Glutamatergic neuron (in vitro differentiated cells): ENCODE data around the gene LRRC61. TPM values are rescaled to one million over a fixed set of nuclear protein-coding genes. Genes with fewer than 3 reads are reported as not detected.

Experiments
- DNase-seq: peaks from one replicate; pipeline ENCODE4 v3.0.0; 2022
- H3K27ac Mint-ChIP-seq: one replicate; pipeline ENCODE4 v1.8.0; 2020; ENCODE audit warnings: mild to moderate bottlenecking, mixed read lengths, inconsistent platforms; ENCODE audit not compliant: unreplicated experiment
- H3K27me3 Mint-ChIP-seq: one replicate; pipeline ENCODE4 v1.8.0; 2020; ENCODE audit warnings: mild to moderate bottlenecking, moderate library complexity, mixed read lengths, inconsistent platforms; ENCODE audit not compliant: unreplicated experiment
- H3K36me3 Mint-ChIP-seq: one replicate; pipeline ENCODE4 v1.8.0; 2020; ENCODE audit warnings: mild to moderate bottlenecking, mixed read lengths, inconsistent platforms; ENCODE audit not compliant: unreplicated experiment
- H3K4me1 Mint-ChIP-seq: one replicate; pipeline ENCODE4 v1.8.0; 2020; ENCODE audit warnings: mild to moderate bottlenecking, low read depth, mixed read lengths, inconsistent platforms; ENCODE audit not compliant: unreplicated experiment
- H3K4me3 Mint-ChIP-seq: one replicate; pipeline ENCODE4 v1.8.0; 2020; ENCODE audit warnings: mild to moderate bottlenecking, mixed read lengths, inconsistent platforms; ENCODE audit not compliant: unreplicated experiment
- H3K9me3 Mint-ChIP-seq: one replicate; pipeline ENCODE4 v1.8.0; 2020; ENCODE audit warnings: mild to moderate bottlenecking, moderate library complexity, mixed read lengths, inconsistent platforms; ENCODE audit not compliant: unreplicated experiment
- CTCF ChIP-seq: fragments of 200-600 bp; sonication (generic); IDR thresholded peaks from one replicate; pipeline ENCODE4 v1.5.0; 2021; ENCODE audit not compliant: partially characterized antibody, unreplicated experiment
- total RNA-seq: library from RNA; stranded (reverse); fragmentation: NEBNext Ultra II Directional; extraction: Animal tissue kit (Norgen Biotek cat#: 25700); gene quantifications from one replicate; pipeline ENCODE4 v1.2.1, GENCODE V29; 2021; ENCODE audit not compliant: unreplicated experiment

LRRC61 gene
- total RNA-seq, 1 donor from 2014 or later: 10.2 TPM

GRCh38 chr7:150378115-150378852, 55.1 kb downstream of the LRRC61 start:
- Mint-ChIP-seq H3K36me3 (no peaks in the 10 kb centered on the region), H3K27ac (peak overlapping the region; percentile 93), H3K9me3 (peaks cover 18% of the 10 kb centered on the region), H3K4me1 (peaks cover 41% of the 10 kb centered on the region), H3K27me3 (peaks cover 21% of the 10 kb centered on the region), H3K4me3 (peak overlapping the region; percentile 74)
- TF ChIP-seq CTCF: no peak
- DNase-seq: peak; percentile 67

- no peaks in the 10 kb centered on the region for H3K36me3 Mint-ChIP-seq
- peaks cover 21% of the 10 kb centered on the region for H3K27me3 Mint-ChIP-seq
- peak; percentile 97 for DNase-seq
- peaks cover 18% of the 10 kb centered on the region for H3K9me3 Mint-ChIP-seq
- peaks cover 41% of the 10 kb centered on the region for H3K4me1 Mint-ChIP-seq
- H3K27ac Mint-ChIP-seq: peak within 1 kb of the TSS; percentile 99
- H3K4me3 Mint-ChIP-seq: peak within 1 kb of the TSS; percentile 97
- TF ChIP-seq CTCF: no peak
Measured at GRCh38 chr7:150378853-150379440, 55.8 kb downstream of the LRRC61 start, which contains the start of gene ZNF775. TSS of gene ZNF775 (plus strand) at chr7:150379330. CDS start at chr7:150388471, 9,141 bp downstream.

GRCh38 chr7:150379441-150380379, 56.6 kb downstream of the LRRC61 start:
- H3K4me1 Mint-ChIP-seq: peaks cover 46% of the 10 kb centered on the region
- peak overlapping the region; percentile 99 for H3K27ac Mint-ChIP-seq
- no peaks in the 10 kb centered on the region for H3K36me3 Mint-ChIP-seq
- H3K27me3 Mint-ChIP-seq: peaks cover 16% of the 10 kb centered on the region
- peak overlapping the region; percentile 97 for H3K4me3 Mint-ChIP-seq
- H3K9me3 Mint-ChIP-seq: peaks cover 18% of the 10 kb centered on the region
- DNase-seq: peak; percentile 58
- TF ChIP-seq CTCF: no peak

- DNase-seq: no peak
- H3K27ac Mint-ChIP-seq: peak overlapping the region; percentile 99
- H3K4me1 Mint-ChIP-seq: peaks cover 51% of the 10 kb centered on the region
- no peaks in the 10 kb centered on the region for H3K36me3 Mint-ChIP-seq
- peaks cover 14% of the 10 kb centered on the region for H3K27me3 Mint-ChIP-seq
- H3K9me3 Mint-ChIP-seq: peaks cover 18% of the 10 kb centered on the region
- peak overlapping the region; percentile 97 for H3K4me3 Mint-ChIP-seq
- TF ChIP-seq CTCF: no peak
Measured at GRCh38 chr7:150380463-150380862, 57.3 kb downstream of the LRRC61 start.
